Stimulated activated naive B cell treated with anti-CD40 and anti-IgM and Interleukin-4, amounts not matched to agents 10 μg/mL and 1 μg/mL and 100 μg/mL, for 72 hours (primary cell): ENCODE results near the gene NRL.
A peak's percentile ranks its signal among the peaks of the same experiment; 100 is the strongest.

Experiments used
- ATAC-seq, 2 donors: fragments of 150-1000 bp; cut with Tn5 transposase; replicated peaks; 2 replicates each; pipeline ENCODE4 v1.10.0; 2021; ENCODE audit warnings: moderate library complexity in 1 of 2
- DNase-seq: peaks from one replicate; pipeline ENCODE4 v3.0.0; 2021
- H3K27ac Mint-ChIP-seq: one replicate; pipeline ENCODE4 v1.8.0; 2022; ENCODE audit warnings: mild to moderate bottlenecking, mixed read lengths
- H3K27me3 Mint-ChIP-seq, 2 donors: one replicate each; pipeline ENCODE4 v1.8.0; 2022; ENCODE audit warnings: mixed read lengths in 2 of 2
- H3K36me3 Mint-ChIP-seq, 2 donors: one replicate each; pipeline ENCODE4 v1.8.0; 2022; ENCODE audit warnings: mixed read lengths in 2 of 2, mild to moderate bottlenecking in 1 of 2
- H3K4me1 Mint-ChIP-seq, 2 donors: one replicate each; pipeline ENCODE4 v1.8.0; 2022; ENCODE audit warnings: mixed read lengths in 2 of 2, mild to moderate bottlenecking in 1 of 2
- H3K4me3 Mint-ChIP-seq, 2 donors: one replicate each; pipeline ENCODE4 v1.8.0; 2022; ENCODE audit warnings: mild to moderate bottlenecking in 2 of 2, mixed read lengths in 2 of 2, moderate library complexity in 1 of 2
- H3K9me3 Mint-ChIP-seq, 2 donors: one replicate each; pipeline ENCODE4 v1.8.0; 2022; ENCODE audit warnings: mixed read lengths in 2 of 2, mild to moderate bottlenecking in 1 of 2

NRL gene

DNA sequence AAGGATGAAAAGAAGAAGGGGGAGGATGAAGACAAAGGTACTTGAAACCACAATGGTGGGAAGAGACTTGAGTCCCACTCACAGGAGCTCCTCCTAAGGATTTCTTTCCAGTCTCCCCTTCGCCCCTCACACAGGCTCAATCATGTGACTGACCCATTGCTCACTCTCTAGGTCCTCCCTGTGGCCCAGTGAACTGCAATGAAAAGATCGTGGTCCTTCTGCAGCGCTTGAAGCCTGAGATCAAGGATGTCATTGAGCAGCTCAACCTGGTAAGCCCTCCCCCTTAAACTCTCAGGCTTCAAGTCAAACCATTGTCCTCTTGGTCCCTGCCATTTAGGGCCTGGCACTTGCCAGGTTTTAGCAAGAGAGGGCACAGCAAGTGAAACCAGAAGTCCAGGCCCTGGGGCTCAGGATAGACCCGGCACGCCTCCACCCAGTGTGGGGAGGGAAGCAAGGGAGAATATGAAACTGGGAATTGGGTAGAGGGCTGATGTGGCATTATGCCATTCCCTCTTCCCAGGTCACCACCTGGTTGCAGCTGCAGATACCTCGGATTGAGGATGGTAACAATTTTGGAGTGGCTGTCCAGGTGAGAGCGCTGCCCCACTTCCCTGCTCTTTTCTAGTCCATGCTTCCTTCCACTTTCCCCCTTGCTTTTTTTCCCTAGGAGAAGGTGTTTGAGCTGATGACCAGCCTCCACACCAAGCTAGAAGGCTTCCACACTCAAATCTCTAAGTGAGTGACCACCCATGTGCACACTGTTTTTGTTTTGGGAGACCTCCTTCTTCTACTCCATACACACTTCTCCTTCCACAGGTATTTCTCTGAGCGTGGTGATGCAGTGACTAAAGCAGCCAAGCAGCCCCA lies 23.0 kb upstream of the NRL start:
- no peaks in the 10 kb centered on the region for H3K27me3 Mint-ChIP-seq
- no peaks in the 10 kb centered on the region for H3K9me3 Mint-ChIP-seq
- H3K27ac Mint-ChIP-seq = peak overlapping the region; percentile 74
- H3K4me1 Mint-ChIP-seq = peaks cover 43 to 63% of the 10 kb centered on the region in 2 donors
- peak overlapping the region; percentile 90 to 93 for H3K4me3 Mint-ChIP-seq
- no peak for DNase-seq
- ATAC-seq = no peak
- peaks cover 29 to 37% of the 10 kb centered on the region in 2 donors for H3K36me3 Mint-ChIP-seq

DNA sequence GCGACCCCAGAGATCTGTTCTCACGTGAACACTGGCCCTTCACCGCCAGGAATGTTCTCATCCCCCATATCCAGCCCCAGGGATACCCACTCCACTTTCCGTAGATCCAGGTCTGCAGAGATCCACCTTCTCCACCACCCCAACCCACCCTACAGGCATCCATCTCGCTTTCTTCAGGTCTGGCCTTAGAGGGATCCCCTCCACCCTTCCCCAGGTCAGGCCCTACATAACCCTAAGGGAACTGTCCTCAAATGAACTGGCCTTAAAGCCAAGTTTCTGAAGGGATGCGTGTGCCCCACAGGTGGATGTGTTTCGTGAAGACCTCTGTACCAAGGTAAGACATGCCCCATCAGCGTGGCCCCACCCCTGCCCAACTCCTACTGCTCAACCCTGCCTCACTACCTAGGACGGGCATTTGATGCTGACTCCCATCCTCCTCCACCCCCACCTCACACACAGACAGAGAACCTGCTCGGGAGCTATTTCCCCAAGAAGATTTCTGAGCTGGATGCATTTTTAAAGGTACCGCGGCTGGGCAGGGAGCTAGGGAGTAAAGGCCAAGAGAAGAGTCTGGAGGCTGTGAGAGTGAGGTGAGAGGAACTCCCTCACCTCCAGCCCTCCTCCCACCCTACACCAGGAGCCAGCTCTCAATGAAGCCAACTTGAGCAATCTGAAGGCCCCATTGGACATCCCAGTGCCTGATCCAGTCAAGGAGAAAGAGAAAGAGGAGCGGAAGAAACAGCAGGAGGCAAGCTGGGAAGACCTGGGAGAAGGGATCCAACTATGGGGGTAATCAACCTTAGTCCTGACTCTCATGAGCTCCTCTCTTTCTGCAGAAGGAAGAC lies 22.2 kb upstream of the NRL start:
- H3K9me3 Mint-ChIP-seq = no peaks in the 10 kb centered on the region
- H3K4me1 Mint-ChIP-seq = peaks cover 45 to 63% of the 10 kb centered on the region in 2 donors
- peak overlapping the region; percentile 90 to 93 for H3K4me3 Mint-ChIP-seq
- no peak for DNase-seq
- H3K36me3 Mint-ChIP-seq = peaks cover 30 to 35% of the 10 kb centered on the region in 2 donors
- no peak for ATAC-seq
- no peaks in the 10 kb centered on the region for H3K27me3 Mint-ChIP-seq
- peak overlapping the region; percentile 97 for H3K27ac Mint-ChIP-seq

DNA sequence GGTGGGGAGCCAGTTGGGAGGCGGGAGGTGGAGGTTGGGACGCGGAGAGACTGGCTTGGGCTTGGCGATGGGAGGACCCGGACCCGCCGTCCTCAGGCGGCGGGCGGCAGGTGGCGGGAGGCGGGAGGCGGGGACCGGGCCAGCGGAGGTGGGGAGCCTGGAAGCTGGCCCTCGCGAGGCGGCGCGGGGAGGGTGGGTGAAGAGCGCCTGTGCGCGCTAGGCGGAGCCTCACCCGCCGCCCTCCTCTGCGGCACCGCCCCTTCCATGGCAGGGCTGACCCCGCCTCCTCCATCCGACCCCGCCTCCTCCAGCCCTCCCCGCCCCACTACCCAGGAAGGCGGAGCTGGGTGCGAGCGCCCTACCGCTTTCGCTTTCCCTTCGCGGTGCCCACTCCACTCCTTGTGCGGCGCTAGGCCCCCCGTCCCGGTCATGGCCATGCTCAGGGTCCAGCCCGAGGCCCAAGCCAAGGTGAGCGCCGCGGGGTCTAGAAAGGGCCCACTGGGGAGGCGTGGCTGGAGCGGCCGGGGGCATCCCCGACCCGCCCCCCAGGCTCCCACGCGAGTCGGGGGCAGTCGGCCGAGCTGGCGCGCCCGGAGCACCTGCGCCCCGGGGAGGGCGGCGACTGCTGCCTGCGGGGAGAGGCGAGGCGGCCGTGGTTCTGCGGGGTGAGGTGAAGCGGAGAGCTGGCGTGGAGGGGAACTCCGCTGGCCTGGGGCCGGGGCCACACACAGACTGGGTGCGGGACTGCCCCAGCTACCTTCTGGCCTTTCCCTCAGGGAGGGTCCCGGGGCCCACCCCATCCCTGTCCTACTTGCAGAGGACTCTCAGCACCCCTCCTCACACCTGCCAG lies 21.3 kb upstream of the NRL start, which contains the start of gene PSME1:
Gene PSME1 (plus strand): TSS at position 361 of the 850 bp plus-strand sequence. CDS start 69 bp downstream, at position 430.
- Mint-ChIP-seq H3K9me3 (no peaks in the 10 kb centered on the region), H3K36me3 (peaks cover 32 to 35% of the 10 kb centered on the region in 2 donors), H3K4me3 (peak within 1 kb of the TSS; percentile 90 to 93), H3K4me1 (peaks cover 45 to 65% of the 10 kb centered on the region in 2 donors), H3K27me3 (no peaks in the 10 kb centered on the region), H3K27ac (peak within 1 kb of the TSS; percentile 97)
- ATAC-seq (peak; percentile 92 to 96), DNase-seq (peak; percentile 89)

DNA sequence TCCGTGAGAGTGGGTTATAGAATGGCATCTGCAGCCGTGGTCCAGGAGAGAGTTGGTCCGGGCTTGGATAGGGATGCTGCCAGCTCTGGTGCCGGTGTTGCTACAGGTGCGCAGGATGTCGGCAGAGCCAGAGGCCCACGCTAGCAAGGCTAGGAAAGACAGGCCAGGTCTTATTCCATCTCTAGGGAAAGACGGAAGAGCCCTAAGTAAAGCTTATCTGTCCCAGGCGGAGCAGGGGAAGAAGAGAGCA lies 20.8 kb upstream of the NRL start:
- peaks cover 30 to 32% of the 10 kb centered on the region in 2 donors for H3K36me3 Mint-ChIP-seq
- DNase-seq = no peak
- no peaks in the 10 kb centered on the region for H3K27me3 Mint-ChIP-seq
- peak overlapping the region; percentile 93 for H3K27ac Mint-ChIP-seq
- no peaks in the 10 kb centered on the region for H3K9me3 Mint-ChIP-seq
- ATAC-seq = peak; percentile 10
- H3K4me1 Mint-ChIP-seq = peaks cover 42 to 62% of the 10 kb centered on the region in 2 donors
- peak overlapping the region; percentile 90 to 93 for H3K4me3 Mint-ChIP-seq

DNA sequence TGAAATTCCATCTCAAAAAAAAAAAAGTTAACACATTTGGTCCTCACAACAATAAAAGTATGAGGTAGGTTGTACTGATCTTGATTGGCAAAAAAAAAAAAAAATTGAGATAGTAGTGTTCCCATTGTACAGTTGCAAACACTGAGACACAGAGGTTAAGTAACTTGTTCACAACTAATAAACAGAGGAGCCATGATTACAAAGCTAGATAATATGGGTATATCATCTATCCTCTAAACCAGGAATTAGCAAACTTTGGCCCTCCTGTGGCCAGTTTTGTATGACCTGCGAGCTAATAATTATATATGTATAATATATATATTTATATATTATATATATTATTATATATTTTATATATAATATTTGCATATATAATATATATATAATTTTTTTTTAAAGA lies 19.0 kb upstream of the NRL start:
- Mint-ChIP-seq H3K4me1 (peaks cover 33 to 46% of the 10 kb centered on the region in 2 donors), H3K4me3 (no peak overlapping the region)
- no peak for DNase-seq

DNA sequence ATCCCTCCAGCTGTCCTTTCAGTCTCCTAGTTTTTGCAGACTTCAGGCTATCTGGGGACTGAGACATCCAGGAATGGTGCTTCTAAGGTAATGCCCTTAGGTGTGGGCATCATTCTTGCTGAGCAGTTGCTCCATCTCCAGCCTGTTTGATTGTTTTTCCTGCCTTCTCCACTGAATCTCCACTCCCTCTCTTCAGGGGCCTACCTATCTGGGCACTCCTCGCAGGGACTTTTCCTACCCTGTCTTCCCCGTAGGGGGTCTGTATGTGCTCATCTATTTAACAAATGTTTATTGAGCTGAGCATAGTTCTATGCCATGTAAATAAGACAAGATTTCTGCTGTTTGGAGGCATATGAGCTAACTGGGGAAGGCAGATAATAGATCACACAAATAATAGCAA lies 18.2 kb upstream of the NRL start:
- H3K4me1 Mint-ChIP-seq = peaks cover 28 to 40% of the 10 kb centered on the region in 2 donors
- DNase-seq (no peak), ATAC-seq (no peak)
- H3K4me3 Mint-ChIP-seq = peak overlapping the region in 1 of 2 donors; percentile 49
- H3K36me3 Mint-ChIP-seq = peaks cover 12 to 15% of the 10 kb centered on the region in 2 donors
- peak overlapping the region; percentile 63 for H3K27ac Mint-ChIP-seq
- H3K27me3 Mint-ChIP-seq = no peaks in the 10 kb centered on the region
- H3K9me3 Mint-ChIP-seq = no peaks in the 10 kb centered on the region

More for the DNA sequence above, 19.0 kb upstream of the NRL start:
- no peaks in the 10 kb centered on the region for H3K27me3 Mint-ChIP-seq
- ATAC-seq = no peak
- no peak overlapping the region for H3K27ac Mint-ChIP-seq
- H3K36me3 Mint-ChIP-seq = peaks cover 20 to 23% of the 10 kb centered on the region in 2 donors
- H3K9me3 Mint-ChIP-seq = no peaks in the 10 kb centered on the region

DNA sequence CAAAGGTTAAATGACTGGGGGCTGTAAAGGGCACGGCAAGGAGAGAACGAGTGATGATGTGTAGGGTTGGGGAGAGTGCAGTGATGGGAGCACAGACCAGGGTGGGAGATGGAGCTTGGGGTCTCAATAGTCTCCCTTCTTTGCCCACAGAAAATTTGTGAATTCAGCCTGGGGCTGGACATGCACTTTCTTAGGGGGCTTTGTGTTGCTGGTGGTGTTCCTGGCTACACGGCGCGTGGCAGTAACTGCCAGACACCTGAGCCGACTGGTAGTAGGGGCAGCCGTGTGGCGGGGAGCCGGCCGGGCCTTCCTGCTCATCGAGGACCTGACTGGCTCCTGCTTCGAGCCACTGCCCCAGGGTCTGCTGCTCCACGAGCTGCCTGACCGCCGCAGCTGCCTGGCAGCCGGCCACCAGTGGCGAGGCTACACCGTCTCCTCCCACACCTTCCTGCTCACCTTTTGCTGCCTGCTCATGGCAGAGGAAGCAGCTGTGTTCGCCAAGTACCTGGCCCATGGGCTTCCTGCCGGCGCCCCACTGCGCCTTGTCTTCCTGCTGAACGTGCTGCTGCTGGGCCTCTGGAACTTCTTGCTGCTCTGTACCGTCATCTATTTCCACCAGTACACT lies 17.4 kb upstream of the NRL start:
- Mint-ChIP-seq H3K36me3 (peaks cover 8 to 13% of the 10 kb centered on the region in 2 donors), H3K4me1 (peaks cover 25 to 37% of the 10 kb centered on the region in 2 donors), H3K27me3 (no peaks in the 10 kb centered on the region), H3K9me3 (no peaks in the 10 kb centered on the region), H3K4me3 (peak overlapping the region in 1 of 2 donors; percentile 11), H3K27ac (no peak overlapping the region)
- ATAC-seq (no peak), DNase-seq (no peak)

DNA sequence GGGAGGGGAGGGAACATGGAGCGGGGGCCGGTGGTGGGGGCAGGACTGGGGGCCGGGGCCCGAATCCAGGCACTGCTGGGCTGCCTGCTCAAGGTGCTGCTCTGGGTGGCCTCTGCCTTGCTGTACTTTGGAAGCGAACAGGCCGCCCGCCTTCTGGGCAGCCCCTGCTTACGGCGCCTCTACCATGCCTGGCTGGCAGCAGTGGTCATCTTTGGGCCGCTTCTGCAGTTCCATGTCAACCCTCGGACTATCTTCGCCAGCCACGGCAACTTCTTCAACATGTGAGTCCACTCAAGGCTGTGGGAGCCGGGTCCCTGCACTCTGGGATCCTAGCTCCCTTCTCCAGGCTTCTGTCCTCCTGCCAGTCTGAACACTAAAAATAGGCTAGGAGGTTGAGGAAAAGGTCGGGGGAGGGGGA lies 16.8 kb upstream of the NRL start:
- Mint-ChIP-seq H3K4me1 (peaks cover 19 to 31% of the 10 kb centered on the region in 2 donors), H3K9me3 (no peaks in the 10 kb centered on the region), H3K36me3 (peaks cover 2 to 7% of the 10 kb centered on the region in 2 donors), H3K4me3 (no peak overlapping the region), H3K27me3 (no peaks in the 10 kb centered on the region), H3K27ac (no peak overlapping the region)
- DNase-seq (no peak), ATAC-seq (no peak)

DNA sequence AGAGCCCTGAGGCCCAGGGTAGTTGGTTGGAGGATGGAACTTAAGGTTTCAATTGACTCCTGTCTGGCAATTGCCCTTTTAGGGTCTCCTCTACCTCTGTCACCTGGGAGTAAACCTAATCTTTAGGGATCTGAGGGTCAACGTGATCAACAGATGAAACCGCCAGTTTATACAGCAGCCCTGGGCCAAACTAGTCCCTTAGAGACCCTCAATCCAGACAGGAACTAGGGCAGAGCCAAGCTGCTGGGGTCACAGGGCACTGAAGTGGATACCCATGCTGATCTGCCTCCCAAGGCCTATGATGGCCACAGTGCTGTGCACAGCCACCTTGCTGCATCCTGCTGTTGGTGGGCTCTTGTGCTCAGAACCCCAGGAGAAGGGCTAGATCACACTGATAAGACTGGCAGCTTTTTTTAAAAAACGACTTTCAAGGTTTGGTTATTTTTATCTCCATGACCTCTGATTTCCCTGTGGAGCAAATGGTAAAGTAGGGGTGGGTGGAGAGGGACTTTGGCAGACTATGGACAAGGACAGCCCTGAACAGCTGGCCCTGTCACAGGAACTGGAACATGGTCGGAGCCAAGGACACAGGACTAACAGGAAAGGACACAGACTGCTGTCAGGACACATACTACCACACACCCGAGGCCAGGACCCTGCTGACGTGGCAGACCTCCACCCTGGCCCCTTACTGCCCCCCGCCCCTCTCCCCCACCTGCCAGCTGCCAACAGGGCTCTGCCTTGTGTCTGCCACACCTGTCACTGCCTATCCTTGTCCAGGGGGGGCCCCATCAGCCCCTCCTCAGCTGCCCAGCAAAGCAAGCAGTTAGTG lies 16.2 kb upstream of the NRL start:
- ATAC-seq (no peak), DNase-seq (no peak)
- H3K4me3 Mint-ChIP-seq = no peak overlapping the region
- no peaks in the 10 kb centered on the region for H3K9me3 Mint-ChIP-seq
- H3K36me3 Mint-ChIP-seq = peaks cover 0 to 5% of the 10 kb centered on the region in 2 donors
- H3K27me3 Mint-ChIP-seq = no peaks in the 10 kb centered on the region
- peak overlapping the region; percentile 42 for H3K27ac Mint-ChIP-seq
- H3K4me1 Mint-ChIP-seq = peaks cover 19 to 29% of the 10 kb centered on the region in 2 donors

DNA sequence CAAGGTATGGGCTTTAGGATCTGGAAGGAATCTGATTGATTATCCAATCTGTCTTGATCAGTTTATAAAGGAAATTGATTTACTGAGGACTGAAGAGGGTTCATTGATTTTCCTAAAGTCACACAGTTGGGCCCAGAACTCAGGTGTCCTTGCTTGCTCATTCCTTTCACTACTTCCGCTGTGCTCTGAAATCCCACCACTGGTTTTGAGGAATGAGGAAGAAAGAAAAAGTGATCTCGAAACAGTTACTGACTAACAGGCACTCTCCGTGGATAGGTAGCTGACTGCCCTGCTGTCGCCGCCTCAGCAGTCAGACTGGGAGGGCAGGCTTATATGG lies 15.6 kb upstream of the NRL start, which contains the start of gene FITM1:
Gene FITM1 (plus strand): TSS at position 280 of the 337 bp plus-strand sequence. CDS start 905 bp downstream, outside the sequence.
- no peaks in the 10 kb centered on the region for H3K27me3 Mint-ChIP-seq
- peaks cover 16 to 26% of the 10 kb centered on the region in 2 donors for H3K4me1 Mint-ChIP-seq
- no peak within 1 kb of the TSS for H3K4me3 Mint-ChIP-seq
- ATAC-seq (no peak), DNase-seq (no peak)
- peaks cover under 1 to 5% of the 10 kb centered on the region in 2 donors for H3K36me3 Mint-ChIP-seq
- H3K27ac Mint-ChIP-seq = peak within 1 kb of the TSS; percentile 42
- no peaks in the 10 kb centered on the region for H3K9me3 Mint-ChIP-seq

DNA sequence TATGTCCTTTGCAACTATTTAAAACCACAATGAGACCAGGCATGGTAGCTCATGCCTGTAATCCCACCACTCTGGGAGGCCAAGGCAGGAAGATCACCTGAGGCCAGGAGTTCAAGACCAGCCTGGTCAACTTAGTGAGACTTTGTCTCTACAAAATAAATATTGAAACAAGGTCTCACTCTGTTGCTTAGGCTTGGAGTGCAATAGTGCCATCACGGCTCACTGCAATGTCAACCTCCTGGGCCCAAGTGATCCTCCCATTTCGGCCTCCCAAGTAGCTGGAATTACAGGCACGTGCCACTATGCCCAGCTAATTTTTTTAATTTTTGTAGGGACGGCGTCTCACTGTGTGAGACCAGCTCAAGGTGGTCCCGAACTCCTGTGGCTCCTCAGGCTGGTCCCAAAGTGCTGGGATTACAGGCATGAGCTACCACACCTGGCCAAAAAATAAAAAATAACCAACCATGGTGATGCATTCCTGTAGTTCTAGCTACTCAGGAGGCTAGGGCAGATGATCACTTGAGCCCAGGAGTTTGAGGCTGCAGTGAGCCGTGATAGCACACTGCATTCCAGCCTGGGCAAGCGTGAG lies 14.8 kb upstream of the NRL start:
- H3K36me3 Mint-ChIP-seq = peaks cover 4 to 7% of the 10 kb centered on the region in 2 donors
- H3K27ac Mint-ChIP-seq = no peak overlapping the region
- DNase-seq (no peak), ATAC-seq (no peak)
- no peak overlapping the region for H3K4me3 Mint-ChIP-seq
- no peaks in the 10 kb centered on the region for H3K9me3 Mint-ChIP-seq
- peaks cover 15 to 29% of the 10 kb centered on the region in 2 donors for H3K4me1 Mint-ChIP-seq
- no peaks in the 10 kb centered on the region for H3K27me3 Mint-ChIP-seq

DNA sequence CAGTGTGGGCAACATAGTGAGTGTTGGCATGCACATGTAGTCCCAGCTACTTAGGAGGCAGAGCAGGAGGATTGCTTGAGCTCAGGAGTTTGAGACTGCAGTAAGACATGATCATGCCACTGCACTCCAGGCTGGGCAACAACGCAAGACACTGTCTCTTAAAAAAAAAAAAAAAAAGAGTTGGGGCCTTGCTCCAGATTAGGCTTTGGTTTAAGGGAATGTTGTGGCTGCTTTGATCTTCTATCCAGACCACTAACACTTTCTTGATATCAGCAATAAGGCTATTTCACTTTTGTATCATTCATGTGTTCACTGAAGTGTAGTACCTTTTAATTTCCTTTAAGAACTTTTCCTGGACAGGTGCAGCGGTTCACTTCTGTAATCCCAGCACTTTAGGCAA lies 12.9 kb upstream of the NRL start:
- no peak for ATAC-seq
- Mint-ChIP-seq H3K27me3 (no peaks in the 10 kb centered on the region), H3K36me3 (peaks cover 15 to 20% of the 10 kb centered on the region in 2 donors), H3K4me1 (peaks cover 28 to 43% of the 10 kb centered on the region in 2 donors), H3K9me3 (no peaks in the 10 kb centered on the region), H3K27ac (no peak overlapping the region), H3K4me3 (no peak overlapping the region)
- DNase-seq = no peak
